ENCODE results near the gene MUC5AC.

DNA sequence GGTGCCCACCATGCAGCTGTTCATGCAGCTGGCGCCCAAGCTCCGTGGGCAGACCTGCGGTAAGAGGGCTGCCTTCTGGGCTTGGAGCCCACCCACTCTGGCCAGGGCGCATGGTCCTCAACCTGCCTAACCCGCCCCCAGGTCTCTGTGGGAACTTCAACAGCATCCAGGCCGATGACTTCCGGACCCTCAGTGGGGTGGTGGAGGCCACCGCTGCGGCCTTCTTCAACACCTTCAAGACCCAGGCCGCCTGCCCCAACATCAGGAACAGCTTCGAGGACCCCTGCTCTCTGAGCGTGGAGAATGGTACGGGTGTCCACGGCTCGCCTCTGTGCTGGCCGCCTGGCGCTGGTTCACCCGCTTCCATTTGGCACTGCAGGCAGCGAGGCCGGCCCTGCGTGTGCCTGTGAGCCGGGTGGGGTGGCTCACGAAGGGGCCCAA is 11.0 kb downstream of the MUC5AC start:
- TF ChIP-seq CTCF (conservative IDR thresholded peaks at IDR 0.05; ENCODE audit: low read length), result no peak
- TF ChIP-seq EZH2phosphoT487 (IDR thresholded peaks at IDR 0.05; ENCODE audit: borderline replicate concordance, low read depth, low read length), result no peak

Data from OCI-LY7 (cell line).